ENCODE results near the gene KPRP. TPM values are rescaled to one million over a fixed set of nuclear protein-coding genes. Genes with fewer than 3 reads are reported as not detected.

The KPRP gene
- total RNA-seq, 1 experiment from 2014 or later: not detected

- no TSS peak for BruUV-seq (replicated peaks)
- ATAC-seq (no peak), DNase-seq (ENCODE audit: low read depth, low spot score) (no peak)
- no peaks in the 10 kb centered on the region for H3K36me3 ChIP-seq (ENCODE audit: control insufficient read depth, insufficient read depth, low read length)
- no peaks in the 10 kb centered on the region for H3K9me3 ChIP-seq (ENCODE audit: control insufficient read depth, insufficient read depth, low read depth, low read length)
- TF ChIP-seq CTCF (IDR thresholded peaks at IDR 0.05) (peak; percentile 55), TCF7L2 (IDR thresholded peaks at IDR 0.05; ENCODE audit: low read depth, low read length) (no peak)
- ChIA-PET CTCF (no interaction called here), POLR2A (interaction anchor here (0.6 kb wide), 1 partner anchor 86 kb away, joined by 3 read pairs; no protein-coding TSS in a partner anchor)
- intact Hi-C loops (cut with micrococcal nuclease; ENCODE audit: unreplicated experiment): no loop called here
- H3K27ac ChIP-seq (ENCODE audit: low read length): no peak overlapping the region
- in situ Hi-C loops (cut with HindIII; ENCODE audit: low pct_unique_long_range_greater_than_20kb, low sequenced_read_pairs): no loop called here
- H3K4me1 ChIP-seq (ENCODE audit: control insufficient read depth, insufficient read depth, low read length): no peaks in the 10 kb centered on the region
- H3K4me3 ChIP-seq (ENCODE audit: low read depth in 2 of 2, low read length in 2 of 2): no peak overlapping the region
- no peaks in the 10 kb centered on the region; the same call in 1 of the 2 replicates for H3K27me3 ChIP-seq (ENCODE audit: control insufficient read depth, insufficient read depth, low read length)
Measured at GRCh38 chr1:152735648-152736047, 22.2 kb upstream of the KPRP start.

- no peak for TF ChIP-seq CTCF (IDR thresholded peaks at IDR 0.05)
- no peak for TF ChIP-seq TCF7L2 (IDR thresholded peaks at IDR 0.05; ENCODE audit: low read depth, low read length)
- no peak for TF ChIP-seq SIN3A (IDR thresholded peaks at IDR 0.05; ENCODE audit: borderline replicate concordance, insufficient read depth, low read depth, low read length)
- TF ChIP-seq REST (IDR thresholded peaks at IDR 0.05; ENCODE audit: insufficient read depth in 1 of 2, low read depth in 2 of 2, low read length in 1 of 2): no peak
- no peak for TF ChIP-seq POLR2AphosphoS5 (IDR thresholded peaks at IDR 0.05; ENCODE audit: low read depth, low read length)
- no peak for ATAC-seq
- H3K36me3 ChIP-seq (ENCODE audit: control insufficient read depth, insufficient read depth, low read length): no peaks in the 10 kb centered on the region
- no peaks in the 10 kb centered on the region; the same call in 1 of the 2 replicates for H3K27me3 ChIP-seq (ENCODE audit: control insufficient read depth, insufficient read depth, low read length)
- DNase-seq (ENCODE audit: low read depth, low spot score): no peak
- no peak overlapping the region for H3K27ac ChIP-seq (ENCODE audit: low read length)
- no peak overlapping the region for H3K4me3 ChIP-seq (ENCODE audit: low read depth in 2 of 2, low read length in 2 of 2)
- H3K4me1 ChIP-seq (ENCODE audit: control insufficient read depth, insufficient read depth, low read length): no peaks in the 10 kb centered on the region
- in situ Hi-C loops (cut with HindIII; ENCODE audit: low pct_unique_long_range_greater_than_20kb, low sequenced_read_pairs) (no loop called here), intact Hi-C loops (cut with micrococcal nuclease; ENCODE audit: unreplicated experiment) (no loop called here)
- CTCF ChIA-PET: no interaction called here
- POLR2A ChIA-PET: no interaction called here
- H3K9me3 ChIP-seq (ENCODE audit: control insufficient read depth, insufficient read depth, low read depth, low read length): no peaks in the 10 kb centered on the region
- no TSS peak for BruUV-seq (replicated peaks)
Measured at GRCh38 chr1:152737997-152738396, 19.8 kb upstream of the KPRP start.
